ENCODE measurements around the gene NOVA2.

NOVA2 gene

DNA sequence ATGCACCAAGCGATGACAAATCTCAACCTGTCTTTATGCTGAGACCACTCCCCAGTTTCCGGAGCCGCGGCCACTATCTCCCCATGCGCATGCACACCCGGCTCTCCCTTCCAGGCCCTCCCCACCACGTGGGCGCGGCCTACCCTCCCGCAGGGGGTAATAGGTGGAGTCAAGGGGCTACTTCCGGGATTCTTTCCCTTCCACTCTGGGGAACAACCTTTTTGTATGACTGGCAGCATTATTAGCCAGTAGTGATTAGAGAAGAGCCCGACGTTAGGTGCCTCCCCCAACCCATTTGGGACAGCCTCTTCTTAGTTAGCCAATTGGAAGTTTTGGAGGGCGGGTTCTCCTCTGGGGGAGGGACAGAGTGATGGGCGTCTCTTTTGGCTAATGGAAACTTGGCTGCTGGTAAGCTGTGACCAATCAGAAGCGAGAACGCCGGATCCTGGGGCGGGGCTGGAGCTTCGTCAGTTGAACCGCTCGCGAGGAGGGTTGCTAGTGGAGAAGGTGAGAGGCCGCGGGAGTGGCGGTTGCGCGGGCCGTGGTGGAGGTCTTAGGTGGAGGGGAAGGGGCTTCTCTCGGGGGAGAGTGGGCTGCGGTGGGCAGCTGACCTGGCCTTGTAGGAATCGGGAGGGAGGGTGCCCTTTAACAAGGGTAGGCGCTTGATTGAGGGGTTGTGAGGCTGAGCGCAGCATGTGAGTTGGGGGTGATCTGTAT is 21.5 kb upstream of the NOVA2 start, which contains the start of gene CCDC61:
Gene CCDC61, plus strand, starts transcription at position 470 of the 717 bp plus-strand sequence. CDS start 7,552 bp downstream, outside the sequence.
- peak; percentile 95 for ATAC-seq (ENCODE audit: insufficient read depth, low read depth)
- H3K27ac ChIP-seq (ENCODE audit: low read length): peak within 1 kb of the TSS; percentile 85

DNA sequence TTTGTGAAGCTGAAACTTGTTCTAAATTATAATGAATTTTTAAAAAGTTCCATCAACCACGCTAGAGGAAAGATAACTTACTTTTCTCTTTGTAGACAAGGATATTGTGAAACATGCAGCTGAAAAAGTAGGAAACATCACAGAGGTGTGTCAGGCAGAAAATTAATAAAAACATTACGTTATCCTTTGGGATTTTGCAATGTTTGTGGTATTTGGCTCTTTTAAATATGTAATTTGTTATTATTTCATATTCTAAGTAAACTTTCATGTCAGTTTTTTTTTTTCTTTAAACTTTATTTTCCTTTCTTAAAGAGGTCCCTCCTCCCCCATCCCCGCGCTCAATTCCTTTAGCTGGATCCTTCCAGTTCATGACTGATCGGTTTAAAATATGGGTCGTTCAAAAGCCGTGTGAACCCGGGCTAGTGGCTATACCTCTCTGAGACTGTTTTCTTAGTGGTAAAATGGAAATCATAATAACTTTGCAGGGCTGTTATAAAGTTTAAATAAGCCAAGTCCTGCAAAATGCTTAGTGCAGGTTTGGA is 20.9 kb upstream of the NOVA2 start:
- Histone ChIP-seq H2AFZ (ENCODE audit: low read depth, low read length) (peak overlapping the region; percentile 87), H3K27ac (ENCODE audit: low read length) (peak overlapping the region; percentile 76), H3K36me3 (ENCODE audit: insufficient read depth, low read length) (peaks cover 8% of the 10 kb centered on the region; the same call in 1 of the 2 replicates), H3K9me3 (ENCODE audit: insufficient read depth, low read length, severe bottlenecking) (no peaks in the 10 kb centered on the region), H3K9ac (ENCODE audit: low read depth, low read length) (peak overlapping the region; percentile 54), H3K27me3 (ENCODE audit: insufficient read depth, low read length, poor library complexity) (no peaks in the 10 kb centered on the region), H3K4me1 (ENCODE audit: insufficient read depth, low read length) (peaks cover 22% of the 10 kb centered on the region), H3K4me2 (ENCODE audit: insufficient read depth, low read length) (peak overlapping the region; percentile 83), H3K79me2 (ENCODE audit: insufficient read depth, low read length) (peaks cover 26% of the 10 kb centered on the region), H3K4me3 (ENCODE audit: low read depth in 1 of 2, low read length in 2 of 2) (peak overlapping the region; percentile 33 to 64; a peak in 3 of 4 replicates), H4K20me1 (ENCODE audit: insufficient read depth, low read length) (no peaks in the 10 kb centered on the region; the same call in 1 of the 2 replicates)
- no peak for DNase-seq
- TF ChIP-seq EZH2 (IDR thresholded peaks at IDR 0.05; ENCODE audit: borderline replicate concordance, low read depth, low read length, severe bottlenecking): no peak
- TF ChIP-seq, protein P1, sequence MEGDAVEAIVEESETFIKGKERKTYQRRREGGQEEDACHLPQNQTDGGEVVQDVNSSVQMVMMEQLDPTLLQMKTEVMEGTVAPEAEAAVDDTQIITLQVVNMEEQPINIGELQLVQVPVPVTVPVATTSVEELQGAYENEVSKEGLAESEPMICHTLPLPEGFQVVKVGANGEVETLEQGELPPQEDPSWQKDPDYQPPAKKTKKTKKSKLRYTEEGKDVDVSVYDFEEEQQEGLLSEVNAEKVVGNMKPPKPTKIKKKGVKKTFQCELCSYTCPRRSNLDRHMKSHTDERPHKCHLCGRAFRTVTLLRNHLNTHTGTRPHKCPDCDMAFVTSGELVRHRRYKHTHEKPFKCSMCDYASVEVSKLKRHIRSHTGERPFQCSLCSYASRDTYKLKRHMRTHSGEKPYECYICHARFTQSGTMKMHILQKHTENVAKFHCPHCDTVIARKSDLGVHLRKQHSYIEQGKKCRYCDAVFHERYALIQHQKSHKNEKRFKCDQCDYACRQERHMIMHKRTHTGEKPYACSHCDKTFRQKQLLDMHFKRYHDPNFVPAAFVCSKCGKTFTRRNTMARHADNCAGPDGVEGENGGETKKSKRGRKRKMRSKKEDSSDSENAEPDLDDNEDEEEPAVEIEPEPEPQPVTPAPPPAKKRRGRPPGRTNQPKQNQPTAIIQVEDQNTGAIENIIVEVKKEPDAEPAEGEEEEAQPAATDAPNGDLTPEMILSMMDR (IDR thresholded peaks at IDR 0.05; ENCODE audit: borderline replicate concordance, extremely low read depth, low read length, poor library complexity, severe bottlenecking): no peak
- peak; percentile 3 for ATAC-seq (ENCODE audit: insufficient read depth, low read depth)

More for the DNA sequence above, 21.5 kb upstream of the NOVA2 start, which contains the start of gene CCDC61:
- peaks cover 22% of the 10 kb centered on the region for H3K4me1 ChIP-seq (ENCODE audit: insufficient read depth, low read length)
- peak within 1 kb of the TSS; percentile 83 for H3K4me2 ChIP-seq (ENCODE audit: insufficient read depth, low read length)
- peaks cover 8% of the 10 kb centered on the region; the same call in 1 of the 2 replicates for H3K36me3 ChIP-seq (ENCODE audit: insufficient read depth, low read length)
- no peaks in the 10 kb centered on the region for H3K27me3 ChIP-seq (ENCODE audit: insufficient read depth, low read length, poor library complexity)
- no peaks in the 10 kb centered on the region for H3K9me3 ChIP-seq (ENCODE audit: insufficient read depth, low read length, severe bottlenecking)
- peak within 1 kb of the TSS; percentile 51 to 67 for H3K4me3 ChIP-seq (ENCODE audit: low read depth in 1 of 2, low read length in 2 of 2)
- H3K79me2 ChIP-seq (ENCODE audit: insufficient read depth, low read length): peaks cover 30% of the 10 kb centered on the region
- no peaks in the 10 kb centered on the region; the same call in 1 of the 2 replicates for H4K20me1 ChIP-seq (ENCODE audit: insufficient read depth, low read length)
- DNase-seq: peak; percentile 98
- peak within 1 kb of the TSS; percentile 66 for H3K9ac ChIP-seq (ENCODE audit: low read depth, low read length)
- TF ChIP-seq, protein P1 (IDR thresholded peaks at IDR 0.05; ENCODE audit: borderline replicate concordance, extremely low read depth, low read length, poor library complexity, severe bottlenecking): no peak
- TF ChIP-seq EZH2 (IDR thresholded peaks at IDR 0.05; ENCODE audit: borderline replicate concordance, low read depth, low read length, severe bottlenecking): no peak
- peak within 1 kb of the TSS; percentile 87 for H2AFZ ChIP-seq (ENCODE audit: low read depth, low read length)

DNA sequence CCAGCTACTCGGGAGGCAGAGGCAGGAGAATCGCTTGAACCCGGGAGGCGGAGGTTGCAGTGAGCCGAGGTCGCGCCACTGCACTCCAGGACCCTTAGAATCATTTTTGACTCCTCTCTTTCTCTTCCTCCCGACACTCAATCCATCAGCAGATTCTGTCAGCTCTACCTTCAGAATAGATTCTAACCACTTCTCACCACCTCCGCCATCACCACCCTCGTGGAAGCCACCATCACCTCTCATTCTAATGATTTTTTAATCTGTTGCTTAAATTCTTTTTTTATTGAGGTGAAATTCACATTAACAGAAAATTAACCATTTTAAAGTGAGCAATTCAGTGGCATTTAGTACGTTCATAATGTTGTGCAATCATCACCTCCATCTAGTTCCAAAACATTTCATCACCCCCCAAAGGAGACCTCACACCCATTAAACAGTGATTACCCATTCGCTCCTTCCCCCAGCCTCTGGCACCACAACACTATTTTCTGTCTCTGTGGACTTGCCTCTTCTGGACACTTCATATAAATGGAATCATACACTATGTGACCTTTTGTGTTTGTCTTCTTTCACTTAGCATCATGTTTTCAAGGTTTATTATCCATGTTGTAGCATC is 16.6 kb upstream of the NOVA2 start:
- Histone ChIP-seq H3K4me1 (ENCODE audit: insufficient read depth, low read length) (peaks cover 7% of the 10 kb centered on the region; the same call in 1 of the 2 replicates), H3K9me3 (ENCODE audit: insufficient read depth, low read length, severe bottlenecking) (no peaks in the 10 kb centered on the region), H3K36me3 (ENCODE audit: insufficient read depth, low read length) (no peaks in the 10 kb centered on the region), H4K20me1 (ENCODE audit: insufficient read depth, low read length) (no peaks in the 10 kb centered on the region), H3K4me2 (ENCODE audit: insufficient read depth, low read length) (no peak overlapping the region), H3K4me3 (ENCODE audit: low read depth in 1 of 2, low read length in 2 of 2) (no peak overlapping the region), H2AFZ (ENCODE audit: low read depth, low read length) (no peak overlapping the region), H3K27me3 (ENCODE audit: insufficient read depth, low read length, poor library complexity) (peaks cover 2% of the 10 kb centered on the region), H3K79me2 (ENCODE audit: insufficient read depth, low read length) (no peaks in the 10 kb centered on the region), H3K9ac (ENCODE audit: low read depth, low read length) (no peak overlapping the region), H3K27ac (ENCODE audit: low read length) (no peak overlapping the region)
- no peak for ATAC-seq (ENCODE audit: insufficient read depth, low read depth)
- no peak for DNase-seq
- no peak for TF ChIP-seq EZH2 (IDR thresholded peaks at IDR 0.05; ENCODE audit: borderline replicate concordance, low read depth, low read length, severe bottlenecking)
- TF ChIP-seq, protein P1 (IDR thresholded peaks at IDR 0.05; ENCODE audit: borderline replicate concordance, extremely low read depth, low read length, poor library complexity, severe bottlenecking): no peak

Data from DND-41 (cell line).